HepG2 (cell line): ENCODE results near the gene SLC12A3. TPM values are rescaled to one million over a fixed set of nuclear protein-coding genes. Genes with fewer than 3 reads are reported as not detected.

Experiments used
- AKAP8 ChIP-seq: sonication (generic); formaldehyde crosslinking; IDR thresholded peaks from 2 replicates; pipeline ENCODE4 v1.5.1; 2020; ENCODE audit warnings: mild to moderate bottlenecking, missing genetic modification reagents
- CC2D1A ChIP-seq: sonication (generic); formaldehyde crosslinking; IDR thresholded peaks from 2 replicates; pipeline ENCODE4 v1.8.1; 2023; ENCODE audit warnings: mild to moderate bottlenecking, missing genetic modification reagents
- CREM ChIP-seq, 2 experiments: sonication (generic) in 1 of 2; formaldehyde crosslinking in 1 of 2; IDR thresholded peaks; 2 replicates each; pipeline versions ENCODE4 v1.4.0 to v1.6.1; 2016 to 2020; ENCODE audit warnings: antibody characterized with exemption in 1 of 2, mild to moderate bottlenecking in 1 of 2, missing genetic modification reagents in 1 of 2
- EED ChIP-seq: sonication (generic); formaldehyde crosslinking; IDR thresholded peaks from 2 replicates; pipeline ENCODE4 v1.5.0; 2020; ENCODE audit warnings: mild to moderate bottlenecking, missing genetic modification reagents
- IKZF4 ChIP-seq: sonication (generic); formaldehyde crosslinking; IDR thresholded peaks from 2 replicates; pipeline ENCODE4 v1.5.1; 2020; ENCODE audit warnings: borderline replicate concordance, mild to moderate bottlenecking, low read depth, missing genetic modification reagents; ENCODE audit errors: not compliant biosample characterization
- KLF15 ChIP-seq: sonication (generic); formaldehyde crosslinking; IDR thresholded peaks from 2 replicates; pipeline ENCODE4 v1.8.1; 2023; ENCODE audit warnings: borderline replicate concordance, mild to moderate bottlenecking, inconsistent platforms, missing genetic modification reagents, mixed read lengths
- POLR2G ChIP-seq: fragments of 200-400 bp; formaldehyde crosslinking; IDR thresholded peaks from 2 replicates; pipeline ENCODE4 v1.6.1; 2018; ENCODE audit warnings: mild to moderate bottlenecking, low read depth, low read length, moderate library complexity
- SYNCRIP ChIP-seq: fragments of 200-400 bp; formaldehyde crosslinking; IDR thresholded peaks from 2 replicates; pipeline ENCODE4 v1.6.1; 2018; ENCODE audit warnings: mild to moderate bottlenecking, low read depth, low read length; ENCODE audit not compliant: insufficient read depth
- TBX3 ChIP-seq: fragments of 450-650 bp; IDR thresholded peaks from 2 replicates; pipeline ENCODE4 v1.6.1; 2017; ENCODE audit warnings: antibody characterized with exemption, mild to moderate bottlenecking, inconsistent platforms, borderline replicate concordance
- TCF7 ChIP-seq: sonication (generic); IDR thresholded peaks from 2 replicates; pipeline ENCODE4 v1.6.1; 2016; ENCODE audit warnings: antibody characterized with exemption, low read depth
- TOE1 ChIP-seq: sonication (generic); formaldehyde crosslinking; IDR thresholded peaks from 2 replicates; pipeline ENCODE4 v1.4.0; 2020; ENCODE audit warnings: mild to moderate bottlenecking, missing genetic modification reagents
- ZKSCAN5 ChIP-seq: sonication (generic); formaldehyde crosslinking; IDR thresholded peaks from 2 replicates; pipeline ENCODE4 v1.5.1; 2020; ENCODE audit warnings: mild to moderate bottlenecking, missing genetic modification reagents
- ZNF34 ChIP-seq: sonication (generic); formaldehyde crosslinking; IDR thresholded peaks from 2 replicates; pipeline ENCODE4 v1.4.0; 2020; ENCODE audit warnings: mild to moderate bottlenecking, missing genetic modification reagents, borderline replicate concordance
- ZNF431 ChIP-seq: sonication (generic); formaldehyde crosslinking; IDR thresholded peaks from 2 replicates; pipeline ENCODE4 v1.9.0; 2022; ENCODE audit warnings: missing genetic modification reagents, low read depth, mild to moderate bottlenecking, borderline replicate concordance
- ZNF572 ChIP-seq: sonication (generic); formaldehyde crosslinking; IDR thresholded peaks from 2 replicates; pipeline ENCODE4 v1.5.1; 2020; ENCODE audit warnings: mild to moderate bottlenecking, missing genetic modification reagents
- ZNF768 ChIP-seq: sonication (generic); formaldehyde crosslinking; IDR thresholded peaks from 2 replicates; pipeline ENCODE4 v1.4.0; 2020; ENCODE audit warnings: missing genetic modification reagents
- ZNF792 ChIP-seq: IDR thresholded peaks from 2 replicates; pipeline ENCODE4 v1.6.1; 2016
- polyA plus RNA-seq, 8 experiments: library from polyadenylated mRNA; depleted of rRNA in 3 of 8; stranded (reverse) in 7 of 8; unstranded in 1 of 8; fragments of >200 nt; fragmentation: Illumina TruSeq in 4 of 8; extraction: Trizol in 4 of 8; gene quantifications; 2 replicates each; pipeline versions ENCODE4 v1.2.1 to v1.2.3, GENCODE V29; 2011 to 2016; ENCODE audit warnings: low read depth in 4 of 8, missing spikeins in 1 of 8, mixed read lengths in 1 of 8; ENCODE audit not compliant: insufficient read depth in 1 of 8
- total RNA-seq, 5 experiments: library from RNA; depleted of rRNA; stranded (reverse); fragments of >200 nt; fragmentation: Illumina TruSeq; extraction: Trizol; gene quantifications; 2 replicates each; pipeline ENCODE4 v1.2.3, GENCODE V29; 2016; ENCODE audit warnings: low read depth in 1 of 5
- TF ChIP-seq, protein P1 (sequence below): IDR thresholded peaks from 2 replicates; pipeline ENCODE4 v1.6.1; 2016; ENCODE audit warnings: missing compliant biosample characterization, missing genetic modification reagents, borderline replicate concordance
- TF ChIP-seq, protein P2 (sequence below): sonication (generic); formaldehyde crosslinking; IDR thresholded peaks from 2 replicates; pipeline ENCODE4 v1.8.0; 2023; ENCODE audit warnings: mild to moderate bottlenecking, missing genetic modification reagents
- TF ChIP-seq, protein P3 (sequence below): sonication (generic); formaldehyde crosslinking; conservative IDR thresholded peaks from 2 replicates; pipeline ENCODE4 v1.4.0; 2020; ENCODE audit warnings: missing genetic modification reagents
- TF ChIP-seq, protein P4 (sequence below): sonication (generic); formaldehyde crosslinking; IDR thresholded peaks from 2 replicates; pipeline ENCODE4 v1.5.0; 2020; ENCODE audit warnings: mild to moderate bottlenecking, missing genetic modification reagents

The SLC12A3 gene
- total and polyA plus RNA-seq, 2 of the 13 experiments (the other 11 are each of a cell fraction or from before 2014, with no cell fraction given), result 6.2 TPM; not detected in 1

DNA sequence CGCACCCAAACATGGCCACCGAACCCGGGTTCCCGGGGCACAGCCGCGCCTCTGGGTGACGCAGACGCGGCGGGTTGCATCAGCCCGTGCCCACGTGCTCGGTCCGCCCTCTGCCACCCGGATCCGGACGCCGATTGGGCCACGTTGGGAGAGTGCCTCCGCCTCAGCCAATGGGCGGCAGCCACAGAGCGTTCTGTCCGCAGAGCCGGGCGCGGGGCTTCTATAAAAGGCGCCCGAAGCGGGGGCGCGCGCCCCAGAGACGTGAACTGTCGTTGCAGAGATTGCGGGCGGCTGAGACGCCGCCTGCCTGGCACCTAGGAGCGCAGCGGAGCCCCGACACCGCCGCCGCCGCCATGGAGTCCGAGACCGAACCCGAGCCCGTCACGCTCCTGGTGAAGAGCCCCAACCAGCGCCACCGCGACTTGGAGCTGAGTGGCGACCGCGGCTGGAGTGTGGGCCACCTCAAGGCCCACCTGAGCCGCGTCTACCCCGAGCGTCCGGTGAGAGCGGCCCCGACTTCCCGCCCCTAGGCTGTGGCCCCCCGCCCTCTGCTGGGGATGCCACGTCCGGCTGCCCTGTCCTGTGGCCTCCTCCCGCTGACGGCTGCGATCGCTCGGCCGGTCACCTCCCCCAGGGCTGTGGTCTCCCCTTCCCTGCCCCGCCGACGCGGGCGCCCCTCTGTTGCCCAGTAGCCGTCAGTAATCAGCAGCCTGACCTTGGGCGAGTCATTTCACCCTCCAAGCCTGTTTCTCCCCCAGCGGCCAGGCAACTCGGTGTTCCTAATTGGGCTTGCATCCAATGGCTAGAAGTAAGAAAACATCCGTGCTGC is 67.1 kb downstream of the SLC12A3 start, which contains the start of gene HERPUD1 (continued):
- TF ChIP-seq, protein P1, sequence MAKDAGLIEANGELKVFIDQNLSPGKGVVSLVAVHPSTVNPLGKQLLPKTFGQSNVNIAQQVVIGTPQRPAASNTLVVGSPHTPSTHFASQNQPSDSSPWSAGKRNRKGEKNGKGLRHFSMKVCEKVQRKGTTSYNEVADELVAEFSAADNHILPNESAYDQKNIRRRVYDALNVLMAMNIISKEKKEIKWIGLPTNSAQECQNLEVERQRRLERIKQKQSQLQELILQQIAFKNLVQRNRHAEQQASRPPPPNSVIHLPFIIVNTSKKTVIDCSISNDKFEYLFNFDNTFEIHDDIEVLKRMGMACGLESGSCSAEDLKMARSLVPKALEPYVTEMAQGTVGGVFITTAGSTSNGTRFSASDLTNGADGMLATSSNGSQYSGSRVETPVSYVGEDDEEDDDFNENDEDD (CRISPR knock-in tag), result peak; percentile 93
- peak; percentile 80 for TF ChIP-seq ZNF431
- TF ChIP-seq, protein P2, sequence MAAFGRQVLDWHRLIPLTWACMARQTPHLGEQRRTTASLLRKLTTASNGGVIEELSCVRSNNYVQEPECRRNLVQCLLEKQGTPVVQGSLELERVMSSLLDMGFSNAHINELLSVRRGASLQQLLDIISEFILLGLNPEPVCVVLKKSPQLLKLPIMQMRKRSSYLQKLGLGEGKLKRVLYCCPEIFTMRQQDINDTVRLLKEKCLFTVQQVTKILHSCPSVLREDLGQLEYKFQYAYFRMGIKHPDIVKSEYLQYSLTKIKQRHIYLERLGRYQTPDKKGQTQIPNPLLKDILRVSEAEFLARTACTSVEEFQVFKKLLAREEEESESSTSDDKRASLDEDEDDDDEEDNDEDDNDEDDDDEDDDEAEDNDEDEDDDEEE (CRISPR knock-in tag), result peak; percentile 20
- peak; percentile 83 for TF ChIP-seq ZNF768 (CRISPR knock-in tag)
- TF ChIP-seq TCF7, result no peak
- TF ChIP-seq, protein P3, sequence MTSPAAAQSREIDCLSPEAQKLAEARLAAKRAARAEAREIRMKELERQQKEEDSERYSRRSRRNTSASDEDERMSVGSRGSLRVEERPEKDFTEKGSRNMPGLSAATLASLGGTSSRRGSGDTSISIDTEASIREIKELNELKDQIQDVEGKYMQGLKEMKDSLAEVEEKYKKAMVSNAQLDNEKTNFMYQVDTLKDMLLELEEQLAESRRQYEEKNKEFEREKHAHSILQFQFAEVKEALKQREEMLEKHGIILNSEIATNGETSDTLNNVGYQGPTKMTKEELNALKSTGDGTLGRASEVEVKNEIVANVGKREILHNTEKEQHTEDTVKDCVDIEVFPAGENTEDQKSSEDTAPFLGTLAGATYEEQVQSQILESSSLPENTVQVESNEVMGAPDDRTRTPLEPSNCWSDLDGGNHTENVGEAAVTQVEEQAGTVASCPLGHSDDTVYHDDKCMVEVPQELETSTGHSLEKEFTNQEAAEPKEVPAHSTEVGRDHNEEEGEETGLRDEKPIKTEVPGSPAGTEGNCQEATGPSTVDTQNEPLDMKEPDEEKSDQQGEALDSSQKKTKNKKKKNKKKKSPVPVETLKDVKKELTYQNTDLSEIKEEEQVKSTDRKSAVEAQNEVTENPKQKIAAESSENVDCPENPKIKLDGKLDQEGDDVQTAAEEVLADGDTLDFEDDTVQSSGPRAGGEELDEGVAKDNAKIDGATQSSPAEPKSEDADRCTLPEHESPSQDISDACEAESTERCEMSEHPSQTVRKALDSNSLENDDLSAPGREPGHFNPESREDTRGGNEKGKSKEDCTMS (CRISPR knock-in tag), result no peak
- no peak; the same call in 1 of the 2 replicates for TF ChIP-seq ZNF572 (CRISPR knock-in tag)
- peak; percentile 71; the same call in 1 of the 2 replicates for TF ChIP-seq CC2D1A (CRISPR knock-in tag)
- peak; percentile 74 for TF ChIP-seq CREM (IDR thresholded peaks at IDR 0.05)
- TF ChIP-seq CREM (CRISPR knock-in tag; IDR thresholded peaks at IDR 0.05), result peak; percentile 61; the same call in 1 of the 2 replicates
- no peak for TF ChIP-seq SYNCRIP
- peak; percentile 27 for TF ChIP-seq AKAP8 (CRISPR knock-in tag)
- TF ChIP-seq POLR2G, result peak; percentile 100
- TF ChIP-seq EED (CRISPR knock-in tag), result peak; percentile 92
- 0 out of 2 replicates have a peak, but pooled peaks have one; percentile 10 for TF ChIP-seq TBX3
- no peak for TF ChIP-seq ZNF34
- peak; percentile 59 for TF ChIP-seq IKZF4 (CRISPR knock-in tag)
- peak; percentile 82; the same call in 1 of the 2 replicates for TF ChIP-seq TOE1
- 0 out of 2 replicates have a peak, but pooled peaks have one; percentile 19 for TF ChIP-seq ZKSCAN5 (CRISPR knock-in tag)
- TF ChIP-seq, protein P4, sequence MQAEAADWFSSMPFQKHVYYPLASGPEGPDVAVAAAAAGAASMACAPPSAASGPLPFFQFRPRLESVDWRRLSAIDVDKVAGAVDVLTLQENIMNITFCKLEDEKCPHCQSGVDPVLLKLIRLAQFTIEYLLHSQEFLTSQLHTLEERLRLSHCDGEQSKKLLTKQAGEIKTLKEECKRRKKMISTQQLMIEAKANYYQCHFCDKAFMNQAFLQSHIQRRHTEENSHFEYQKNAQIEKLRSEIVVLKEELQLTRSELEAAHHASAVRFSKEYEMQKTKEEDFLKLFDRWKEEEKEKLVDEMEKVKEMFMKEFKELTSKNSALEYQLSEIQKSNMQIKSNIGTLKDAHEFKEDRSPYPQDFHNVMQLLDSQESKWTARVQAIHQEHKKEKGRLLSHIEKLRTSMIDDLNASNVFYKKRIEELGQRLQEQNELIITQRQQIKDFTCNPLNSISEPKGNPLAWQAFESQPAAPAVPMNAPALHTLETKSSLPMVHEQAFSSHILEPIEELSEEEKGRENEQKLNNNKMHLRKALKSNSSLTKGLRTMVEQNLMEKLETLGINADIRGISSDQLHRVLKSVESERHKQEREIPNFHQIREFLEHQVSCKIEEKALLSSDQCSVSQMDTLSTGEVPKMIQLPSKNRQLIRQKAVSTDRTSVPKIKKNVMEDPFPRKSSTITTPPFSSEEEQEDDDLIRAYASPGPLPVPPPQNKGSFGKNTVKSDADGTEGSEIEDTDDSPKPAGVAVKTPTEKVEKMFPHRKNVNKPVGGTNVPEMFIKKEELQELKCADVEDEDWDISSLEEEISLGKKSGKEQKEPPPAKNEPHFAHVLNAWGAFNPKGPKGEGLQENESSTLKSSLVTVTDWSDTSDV (CRISPR knock-in tag), result peak; percentile 81; the same call in 1 of the 2 replicates
- TF ChIP-seq KLF15 (CRISPR knock-in tag), result peak; percentile 60; the same call in 1 of the 2 replicates
- TF ChIP-seq ZNF792 (CRISPR knock-in tag), result peak; percentile 90; the same call in 1 of the 2 replicates
